SK-N-SH (cell line): ENCODE data around the gene SMIM3. TPM values are rescaled to one million over a fixed set of nuclear protein-coding genes. Genes with fewer than 3 reads are reported as not detected.
A peak's percentile ranks its signal among the peaks of the same experiment; 100 is the strongest.

Source experiments
- CTCF ChIA-PET: fragments of 300-600, 350-600 bp; formaldehyde crosslinking; extraction: SDS; loops from one replicate; lab custom pipeline; 2021; lab: Yijun Ruan, JAX
- POLR2A ChIA-PET: fragments of 350-600 bp; sonication (Branson Sonifier 250); formaldehyde crosslinking; extraction: SDS; loops from one replicate; lab custom pipeline; 2020; ENCODE audit warnings: antibody characterized with exemption, inconsistent platforms; lab: Yijun Ruan, JAX
- DNase-seq: peaks from one replicate; pipeline ENCODE4 v3.0.0; 2012
- H2AFZ ChIP-seq: fragments of 200-600 bp; sonication (generic); 2 replicates; pipeline ENCODE4 v1.8.1; 2016; ENCODE audit warnings: antibody characterized with exemption, mild to moderate bottlenecking, low read depth
- H3F3A ChIP-seq: fragments of 200-600 bp; sonication (generic); replicated peaks from 2 replicates; pipeline ENCODE3; 2016; ENCODE audit warnings: antibody characterized with exemption, mild to moderate bottlenecking; ENCODE audit not compliant: insufficient read depth
- H3K27ac ChIP-seq, 2 experiments: fragments of 200-500 bp in 1 of 2; fragments of 200-600 bp in 1 of 2; sonication (Bioruptor generic) in 1 of 2; sonication (generic), shearing (Covaris generic) in 1 of 2; 2 replicates each; pipeline versions ENCODE4 v1.5.1 to v1.6.1; 2014 to 2016; ENCODE audit warnings: low read depth in 2 of 2, inconsistent platforms in 1 of 2, low read length in 1 of 2, mild to moderate bottlenecking in 1 of 2, mixed read lengths in 1 of 2
- H3K27me3 ChIP-seq: fragments of 200-600 bp; sonication (generic), shearing (Covaris generic); 2 replicates; pipeline ENCODE4 v1.6.1; 2016; ENCODE audit warnings: mixed run types; ENCODE audit not compliant: insufficient read depth
- H3K36me3 ChIP-seq, 2 experiments: fragments of 200-500 bp in 1 of 2; fragments of 200-600 bp in 1 of 2; sonication (Bioruptor generic) in 1 of 2; sonication (generic) in 1 of 2; replicated peaks in 1 of 2; 2 replicates each; pipeline versions ENCODE3 to v1.5.1; 2014 to 2016; ENCODE audit warnings: low read length in 1 of 2, mild to moderate bottlenecking in 1 of 2; ENCODE audit not compliant: insufficient read depth in 2 of 2, control insufficient read depth in 1 of 2
- H3K4me1 ChIP-seq, 2 experiments: fragments of 200-500 bp in 1 of 2; fragments of 200-600 bp in 1 of 2; sonication (Bioruptor generic) in 1 of 2; sonication (generic), shearing (Covaris generic) in 1 of 2; 2 replicates each; pipeline versions ENCODE4 v1.5.1 to v1.6.1; 2014 to 2016; ENCODE audit warnings: low read depth in 1 of 2, low read length in 1 of 2, mixed run types in 1 of 2; ENCODE audit not compliant: insufficient read depth in 2 of 2, control insufficient read depth in 1 of 2
- H3K4me2 ChIP-seq: fragments of 200-600 bp; sonication (generic), shearing (Covaris generic); 2 replicates; pipeline ENCODE4 v1.6.1; 2017; ENCODE audit warnings: mixed run types
- H3K4me3 ChIP-seq, 2 experiments: fragments of 200-500 bp in 1 of 2; fragments of 200-600 bp in 1 of 2; sonication (Bioruptor generic) in 1 of 2; sonication (generic), shearing (Covaris generic) in 1 of 2; 2 replicates each; pipeline versions ENCODE4 v1.5.1 to v1.8.1; 2014 to 2016; ENCODE audit warnings: low read depth in 2 of 2, inconsistent platforms in 1 of 2, low read length in 1 of 2, mild to moderate bottlenecking in 1 of 2, mixed read lengths in 1 of 2, moderate library complexity in 1 of 2
- H3K79me2 ChIP-seq: fragments of 200-600 bp; sonication (generic); 2 replicates; pipeline ENCODE4 v1.8.1; 2017; ENCODE audit warnings: mild to moderate bottlenecking; ENCODE audit not compliant: insufficient read depth
- H3K9ac ChIP-seq: fragments of 200-600 bp; sonication (generic); 2 replicates; pipeline ENCODE4 v1.6.1; 2017; ENCODE audit warnings: mixed run types
- H3K9me2 ChIP-seq: fragments of 200-600 bp; sonication (generic); 2 replicates; pipeline ENCODE4 v1.6.1; 2017; ENCODE audit warnings: mixed run types
- H3K9me3 ChIP-seq: fragments of 200-600 bp; sonication (generic); 2 replicates; pipeline ENCODE4 v1.6.1; 2017; ENCODE audit warnings: mixed run types, mild to moderate bottlenecking, moderate library complexity
- H4K20me1 ChIP-seq: fragments of 200-600 bp; sonication (generic); 2 replicates; pipeline ENCODE4 v1.6.1; 2017; ENCODE audit warnings: mild to moderate bottlenecking, mixed run types; ENCODE audit not compliant: insufficient read depth
- CHD2 ChIP-seq: fragments of 150-350 bp; IDR thresholded peaks from 2 replicates; pipeline ENCODE4 v1.6.1; 2018; ENCODE audit warnings: low read length; ENCODE audit not compliant: partially characterized antibody
- EP300 ChIP-seq, 2 experiments: IDR thresholded peaks; 2 replicates each; pipeline versions ENCODE4 v1.4.0 to v1.6.1; 2012; ENCODE audit warnings: borderline replicate concordance in 1 of 2, low read depth in 1 of 2, low read length in 1 of 2
- FOSL2 ChIP-seq: IDR thresholded peaks from 2 replicates; pipeline ENCODE4 v1.4.0; 2012; ENCODE audit warnings: low read depth, mild to moderate bottlenecking, moderate library complexity, borderline replicate concordance
- FOXJ3 ChIP-seq: sonication (generic); formaldehyde crosslinking; IDR thresholded peaks from 2 replicates; pipeline ENCODE4 v1.5.1; 2020; ENCODE audit warnings: mild to moderate bottlenecking, missing genetic modification reagents
- FOXM1 ChIP-seq: IDR thresholded peaks from 2 replicates; pipeline ENCODE4 v1.4.0; 2012; ENCODE audit warnings: low read depth, mild to moderate bottlenecking
- JUND ChIP-seq: IDR thresholded peaks from 2 replicates; pipeline ENCODE4 v1.4.0; 2012
- MEF2A ChIP-seq: IDR thresholded peaks from 2 replicates; pipeline ENCODE4 v1.4.0; 2012; ENCODE audit warnings: low read depth, borderline replicate concordance
- NFIC ChIP-seq: IDR thresholded peaks from 2 replicates; pipeline ENCODE4 v1.4.0; 2012; ENCODE audit warnings: borderline replicate concordance
- NRF1 ChIP-seq: IDR thresholded peaks from 2 replicates; pipeline ENCODE4 v1.6.1; 2012; ENCODE audit warnings: low read depth, mild to moderate bottlenecking, low read length
- POLR2AphosphoS5 ChIP-seq: IDR thresholded peaks from 2 replicates; pipeline ENCODE4 v1.6.1; 2012; ENCODE audit warnings: low read depth, low read length
- RXRA ChIP-seq: IDR thresholded peaks from 2 replicates; pipeline ENCODE4 v1.4.0; 2012; ENCODE audit warnings: low read depth, mild to moderate bottlenecking, borderline replicate concordance
- SIN3A ChIP-seq: IDR thresholded peaks from 2 replicates; pipeline ENCODE4 v1.6.1; 2012; ENCODE audit warnings: low read depth, mild to moderate bottlenecking, low read length, moderate library complexity, borderline replicate concordance
- SMC3 ChIP-seq: IDR thresholded peaks from 2 replicates; pipeline ENCODE4 v1.6.1; 2012; ENCODE audit warnings: low read depth, low read length, improper control_type of control experiment
- TCF12 ChIP-seq: IDR thresholded peaks from 2 replicates; pipeline ENCODE4 v1.4.0; 2012
- TEAD4 ChIP-seq: IDR thresholded peaks from 2 replicates; pipeline ENCODE4 v1.4.0; 2012; ENCODE audit warnings: mild to moderate bottlenecking, borderline replicate concordance; ENCODE audit not compliant: insufficient read depth
- YY1 ChIP-seq: IDR thresholded peaks from 2 replicates; pipeline ENCODE4 v1.4.0; 2012; ENCODE audit warnings: low read depth, mild to moderate bottlenecking
- WGBS: methylation state at CpG from one replicate; pipeline ENCODE4 v1.1.6; 2017; ENCODE audit warnings: low lambda C conversion rate; 5-methylcytosine and 5-hydroxymethylcytosine counted together
- polyA plus RNA-seq, 3 experiments: library from polyadenylated mRNA; depleted of rRNA; stranded (reverse); fragments of >200 nt; gene quantifications; 2 replicates each; pipeline ENCODE4 v1.2.3, GENCODE V29; 2012
- TF ChIP-seq, protein P1 (sequence below): IDR thresholded peaks from 2 replicates; pipeline ENCODE4 v1.4.0; 2012; ENCODE audit warnings: low read depth
- TF ChIP-seq, protein P2 (sequence below): IDR thresholded peaks from 2 replicates; pipeline ENCODE4; 2012
- TF ChIP-seq, protein P3 (sequence below): IDR thresholded peaks from 2 replicates; pipeline ENCODE4 v1.4.0; 2012; ENCODE audit warnings: low read depth, borderline replicate concordance
- TF ChIP-seq, protein P4 (sequence below): fragments of 200-600 bp; sonication (generic); IDR thresholded peaks from 2 replicates; pipeline ENCODE4 v1.6.1; 2017; ENCODE audit warnings: antibody characterized with exemption, mild to moderate bottlenecking, moderate library complexity

The SMIM3 gene
- polyA plus RNA-seq, 1 of the 3 experiments (the other 2 are of a cell fraction) = 39.9 TPM

DNA sequence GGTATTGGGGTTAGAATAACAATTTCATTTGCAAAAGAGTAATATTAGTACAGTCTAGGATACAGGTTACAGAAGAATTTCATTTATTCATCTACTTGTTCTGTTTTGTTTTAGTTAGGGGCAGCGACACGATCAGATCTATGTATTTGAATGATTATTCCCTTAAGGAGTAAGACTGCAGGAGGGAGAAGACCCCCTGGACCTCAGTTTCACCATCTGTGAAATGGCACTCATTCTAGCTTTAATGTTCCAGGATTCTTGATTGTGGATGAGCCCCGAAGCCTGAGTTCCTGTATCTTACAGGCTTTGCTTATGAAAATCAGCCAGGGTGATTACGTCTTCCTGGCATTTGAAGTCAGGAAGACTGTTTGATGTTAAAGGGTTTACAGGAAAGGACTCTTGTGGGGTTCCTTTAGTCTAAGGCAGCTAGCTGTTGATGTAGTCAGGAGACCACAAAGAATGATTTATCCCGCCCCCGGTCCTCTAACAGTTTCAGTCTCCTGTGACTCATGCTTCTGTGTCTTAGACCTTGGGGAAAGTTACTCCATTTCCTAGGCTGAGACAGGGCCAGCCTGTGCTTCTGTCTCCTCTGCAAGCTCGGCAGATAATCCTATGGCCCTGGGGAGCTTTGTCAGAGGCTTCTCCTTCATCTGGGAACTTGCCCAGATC lies 11.5 kb downstream of the SMIM3 start:
- H3K36me3 ChIP-seq = peaks cover 0 to 13% of the 10 kb centered on the region in 2 experiments
- POLR2A ChIA-PET = interaction anchor here (0.6 kb wide), 1 partner anchor 100 kb away, joined by 3 read pairs; no protein-coding TSS in a partner anchor
- H3K27ac ChIP-seq = peak overlapping the region; percentile 76 to 94
- TF ChIP-seq SMC3 = no peak
- TF ChIP-seq EP300 (IDR thresholded peaks at IDR 0.05; ENCODE audit: borderline replicate concordance in 1 of 2, low read depth in 1 of 2, low read length in 1 of 2) = peak; percentile 47 to 90; a peak in 3 of 4 replicates
- TF ChIP-seq, protein P1, sequence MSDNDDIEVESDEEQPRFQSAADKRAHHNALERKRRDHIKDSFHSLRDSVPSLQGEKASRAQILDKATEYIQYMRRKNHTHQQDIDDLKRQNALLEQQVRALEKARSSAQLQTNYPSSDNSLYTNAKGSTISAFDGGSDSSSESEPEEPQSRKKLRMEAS = peak; percentile 70
- no peak for TF ChIP-seq NRF1
- no peak for TF ChIP-seq CHD2
- TF ChIP-seq, protein P2, sequence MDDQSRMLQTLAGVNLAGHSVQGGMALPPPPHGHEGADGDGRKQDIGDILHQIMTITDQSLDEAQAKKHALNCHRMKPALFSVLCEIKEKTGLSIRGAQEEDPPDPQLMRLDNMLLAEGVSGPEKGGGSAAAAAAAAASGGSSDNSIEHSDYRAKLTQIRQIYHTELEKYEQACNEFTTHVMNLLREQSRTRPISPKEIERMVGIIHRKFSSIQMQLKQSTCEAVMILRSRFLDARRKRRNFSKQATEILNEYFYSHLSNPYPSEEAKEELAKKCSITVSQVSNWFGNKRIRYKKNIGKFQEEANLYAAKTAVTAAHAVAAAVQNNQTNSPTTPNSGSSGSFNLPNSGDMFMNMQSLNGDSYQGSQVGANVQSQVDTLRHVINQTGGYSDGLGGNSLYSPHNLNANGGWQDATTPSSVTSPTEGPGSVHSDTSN = peak; percentile 90
- peak; percentile 47; the same call in 1 of the 2 replicates for TF ChIP-seq MEF2A
- TF ChIP-seq FOXM1 = no peak
- peak; percentile 87 for TF ChIP-seq JUND
- TF ChIP-seq TCF12 = peak; percentile 87
- TF ChIP-seq RXRA = peak; percentile 78; the same call in 1 of the 2 replicates
- TF ChIP-seq SIN3A = peak; percentile 69; the same call in 1 of the 2 replicates
- peak; percentile 90 for TF ChIP-seq FOSL2
- peak; percentile 74 for TF ChIP-seq TEAD4
- no peak for TF ChIP-seq FOXJ3
- TF ChIP-seq, protein P3, sequence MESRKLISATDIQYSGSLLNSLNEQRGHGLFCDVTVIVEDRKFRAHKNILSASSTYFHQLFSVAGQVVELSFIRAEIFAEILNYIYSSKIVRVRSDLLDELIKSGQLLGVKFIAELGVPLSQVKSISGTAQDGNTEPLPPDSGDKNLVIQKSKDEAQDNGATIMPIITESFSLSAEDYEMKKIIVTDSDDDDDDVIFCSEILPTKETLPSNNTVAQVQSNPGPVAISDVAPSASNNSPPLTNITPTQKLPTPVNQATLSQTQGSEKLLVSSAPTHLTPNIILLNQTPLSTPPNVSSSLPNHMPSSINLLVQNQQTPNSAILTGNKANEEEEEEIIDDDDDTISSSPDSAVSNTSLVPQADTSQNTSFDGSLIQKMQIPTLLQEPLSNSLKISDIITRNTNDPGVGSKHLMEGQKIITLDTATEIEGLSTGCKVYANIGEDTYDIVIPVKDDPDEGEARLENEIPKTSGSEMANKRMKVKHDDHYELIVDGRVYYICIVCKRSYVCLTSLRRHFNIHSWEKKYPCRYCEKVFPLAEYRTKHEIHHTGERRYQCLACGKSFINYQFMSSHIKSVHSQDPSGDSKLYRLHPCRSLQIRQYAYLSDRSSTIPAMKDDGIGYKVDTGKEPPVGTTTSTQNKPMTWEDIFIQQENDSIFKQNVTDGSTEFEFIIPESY = no peak
- TF ChIP-seq, protein P4, sequence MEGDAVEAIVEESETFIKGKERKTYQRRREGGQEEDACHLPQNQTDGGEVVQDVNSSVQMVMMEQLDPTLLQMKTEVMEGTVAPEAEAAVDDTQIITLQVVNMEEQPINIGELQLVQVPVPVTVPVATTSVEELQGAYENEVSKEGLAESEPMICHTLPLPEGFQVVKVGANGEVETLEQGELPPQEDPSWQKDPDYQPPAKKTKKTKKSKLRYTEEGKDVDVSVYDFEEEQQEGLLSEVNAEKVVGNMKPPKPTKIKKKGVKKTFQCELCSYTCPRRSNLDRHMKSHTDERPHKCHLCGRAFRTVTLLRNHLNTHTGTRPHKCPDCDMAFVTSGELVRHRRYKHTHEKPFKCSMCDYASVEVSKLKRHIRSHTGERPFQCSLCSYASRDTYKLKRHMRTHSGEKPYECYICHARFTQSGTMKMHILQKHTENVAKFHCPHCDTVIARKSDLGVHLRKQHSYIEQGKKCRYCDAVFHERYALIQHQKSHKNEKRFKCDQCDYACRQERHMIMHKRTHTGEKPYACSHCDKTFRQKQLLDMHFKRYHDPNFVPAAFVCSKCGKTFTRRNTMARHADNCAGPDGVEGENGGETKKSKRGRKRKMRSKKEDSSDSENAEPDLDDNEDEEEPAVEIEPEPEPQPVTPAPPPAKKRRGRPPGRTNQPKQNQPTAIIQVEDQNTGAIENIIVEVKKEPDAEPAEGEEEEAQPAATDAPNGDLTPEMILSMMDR = no peak
- peak; percentile 73 for TF ChIP-seq POLR2AphosphoS5
- TF ChIP-seq NFIC = peak; percentile 78
- TF ChIP-seq YY1 = peak; percentile 39; the same call in 1 of the 2 replicates
- TF ChIP-seq, all 33 proteins: peak for 13
- Histone ChIP-seq H3K9me3 (no peaks in the 10 kb centered on the region; the same call in 1 of the 2 replicates), H3K4me2 (peak overlapping the region; percentile 80), H2AFZ (peak overlapping the region; percentile 68), H3K4me3 (peak overlapping the region in 1 of 2 experiments; percentile 43; a peak in 3 of 4 replicates), H3K79me2 (peaks cover 71% of the 10 kb centered on the region), H3K9ac (peak overlapping the region; percentile 63), H3K4me1 (peaks cover 14 to 46% of the 10 kb centered on the region in 2 experiments), H4K20me1 (no peaks in the 10 kb centered on the region), H3F3A (peaks cover 34% of the 10 kb centered on the region), H3K9me2 (no peaks in the 10 kb centered on the region), H3K27me3 (no peaks in the 10 kb centered on the region)
- DNase-seq = no peak
- CTCF ChIA-PET = interaction anchor here (0.6 to 2.6 kb wide), 6 partner anchors 10 to 236 kb away, joined by 3 to 11 read pairs (median 4); partner anchors contain the start of genes IRGM and SMIM3
- WGBS = 40% methylated on average over 7 of the region's 7 CpGs
